ENCODE results near the gene POLK.

Gene POLK

GRCh38 chr5:75640395-75640794, 128.7 kb downstream of the POLK start:
- in situ Hi-C loops (cut with MboI; ENCODE audit: low sequenced_read_pairs): no loop called here

DNA sequence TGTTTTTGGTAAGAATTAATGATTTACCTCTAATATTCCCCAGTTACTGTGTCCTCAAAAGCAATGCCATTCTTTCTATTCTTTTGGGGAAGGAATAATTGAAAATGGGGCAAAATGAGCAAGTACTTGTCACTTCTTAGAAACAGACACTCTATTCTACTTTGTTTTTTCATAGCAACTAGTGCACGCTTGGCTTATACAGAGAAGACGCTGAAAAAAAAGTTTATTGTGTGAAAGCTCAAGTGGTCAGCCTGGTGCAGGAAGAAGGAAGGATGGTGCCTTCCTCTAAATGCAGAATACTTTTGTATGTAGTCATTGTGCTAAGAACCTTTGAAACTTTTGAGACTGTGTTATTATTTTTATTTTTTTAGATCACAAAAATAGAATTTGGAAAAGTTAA, 129.1 kb downstream of the POLK start:
- in situ Hi-C loops (cut with MboI; ENCODE audit: low sequenced_read_pairs): no loop called here

GRCh38 chr5:75648712-75649111, 137.0 kb downstream of the POLK start:
- in situ Hi-C loops (cut with MboI; ENCODE audit: low sequenced_read_pairs): no loop called here
